D721Med (cell line): ENCODE measurements around the gene NEK1.

Experiments
- DNase-seq: peaks from one replicate; pipeline ENCODE4 v3.0.0; 2011; ENCODE audit warnings: low spot score; ENCODE audit not compliant: insufficient read length
- FAIRE-seq: peaks from 2 replicates; lab custom pipeline; 2011; peaks lifted over from hg19 to GRCh38; lab: Jason Lieb, UNC
- CTCF ChIP-seq: IDR thresholded peaks from 2 replicates; pipeline ENCODE4 v1.5.1; 2012; ENCODE audit warnings: mild to moderate bottlenecking, control low read depth; ENCODE audit not compliant: insufficient read depth; ENCODE audit errors: missing control alignments

NEK1 gene

GRCh38 chr4:169367826-169368225 is 244.6 kb downstream of the NEK1 start:
- FAIRE-seq (no peak), DNase-seq (no peak)
- TF ChIP-seq CTCF, result no peak

GRCh38 chr4:169366821-169367220 is 245.6 kb downstream of the NEK1 start:
- TF ChIP-seq CTCF, result no peak
- no peak for FAIRE-seq
- no peak for DNase-seq

DNA sequence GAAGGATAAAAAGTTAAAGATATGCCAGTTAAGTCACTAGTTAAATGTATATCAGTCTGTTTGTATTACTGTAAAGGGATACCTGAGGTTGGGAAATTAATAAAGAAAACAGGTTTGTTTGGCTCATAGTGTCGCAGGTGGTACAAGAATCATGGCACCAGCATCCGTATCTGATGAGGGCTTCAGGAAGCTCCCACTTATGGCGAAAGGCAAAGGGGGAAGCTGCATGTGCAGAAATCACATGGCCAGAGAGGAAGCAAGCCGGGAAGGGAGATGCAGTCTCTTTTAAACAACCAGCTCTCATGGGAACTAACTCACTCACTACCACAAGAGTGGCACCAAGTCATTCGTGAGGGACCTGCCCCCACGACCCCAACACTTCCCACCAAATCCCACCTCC is 249.8 kb downstream of the NEK1 start:
- TF ChIP-seq CTCF, result no peak
- FAIRE-seq, result no peak
- DNase-seq, result no peak

- no peak for TF ChIP-seq CTCF
- DNase-seq (no peak), FAIRE-seq (no peak)
These were observed 250.6 kb downstream of the NEK1 start for GRCh38 chr4:169361756-169362155.

DNA sequence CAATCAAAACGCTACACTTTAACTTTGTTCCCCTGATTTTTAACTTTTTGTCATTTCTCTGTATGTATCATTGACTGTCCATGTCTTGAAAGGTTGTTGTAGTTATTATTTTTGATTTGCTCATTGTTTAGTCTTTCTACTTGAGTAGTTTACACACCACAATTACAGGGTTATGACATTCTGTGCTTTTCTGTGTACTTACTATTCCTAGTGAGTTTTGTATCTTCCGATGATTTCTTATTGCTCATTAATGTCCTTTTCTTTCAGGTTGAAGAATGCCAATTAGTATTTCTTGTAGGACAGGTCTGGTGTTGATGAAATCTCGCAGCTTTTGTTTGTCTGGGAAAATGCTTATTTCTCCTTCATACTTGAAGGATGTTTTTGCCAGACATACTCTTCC is 252.4 kb downstream of the NEK1 start:
- peak; percentile 41 for FAIRE-seq

DNA sequence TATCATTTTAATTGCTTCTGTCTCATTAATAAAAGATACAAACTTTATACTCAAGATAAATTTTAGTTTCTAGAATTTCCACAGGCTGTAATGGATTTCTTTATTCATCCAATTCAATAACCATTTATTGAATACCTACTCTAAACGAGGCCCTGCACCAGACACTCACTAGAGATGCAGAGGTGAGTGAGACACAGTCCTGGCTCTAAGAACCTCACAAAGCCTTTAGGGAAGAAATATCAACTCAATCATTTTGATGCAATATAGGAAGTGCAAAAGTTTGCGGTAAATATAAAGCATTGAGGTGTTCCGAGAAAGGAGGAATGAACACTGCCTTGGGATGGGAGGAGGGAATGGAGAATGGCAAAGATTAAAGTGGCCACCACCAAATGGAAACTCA is 260.0 kb downstream of the NEK1 start:
- no peak for TF ChIP-seq CTCF
- DNase-seq, result no peak
- no peak for FAIRE-seq

More for the DNA sequence above, 252.4 kb downstream of the NEK1 start:
- DNase-seq, result no peak
- TF ChIP-seq CTCF, result no peak

GRCh38 chr4:169351872-169352271 is 260.5 kb downstream of the NEK1 start:
- DNase-seq (no peak), FAIRE-seq (no peak)
- no peak for TF ChIP-seq CTCF
